Measurements from ENCODE around the gene ROGDI. TPM values are rescaled to one million over a fixed set of nuclear protein-coding genes. Genes with fewer than 3 reads are reported as not detected.

The ROGDI gene
- polyA plus RNA-seq, 1 of the 3 experiments (the other 2 are of a cell fraction): 33.6 TPM

- no peaks in the 10 kb centered on the region for H3K27me3 ChIP-seq (ENCODE audit: insufficient read depth)
- CTCF ChIA-PET: no interaction called here
- H3K9me2 ChIP-seq: no peaks in the 10 kb centered on the region
- 0 out of 2 replicates have a peak, but pooled peaks cover 7% of the 10 kb centered on the region for H3K79me2 ChIP-seq (ENCODE audit: insufficient read depth)
- no peak overlapping the region for H3K9ac ChIP-seq
- no peak for TF ChIP-seq USF2 (IDR thresholded peaks at IDR 0.05; ENCODE audit: borderline replicate concordance, low read depth, low read length)
- no peak for TF ChIP-seq NRF1 (IDR thresholded peaks at IDR 0.05; ENCODE audit: low read depth, low read length)
- no peak for TF ChIP-seq MEF2A (IDR thresholded peaks at IDR 0.05; ENCODE audit: borderline replicate concordance, low read depth)
- TF ChIP-seq ELF1 (IDR thresholded peaks at IDR 0.05): no peak
- TF ChIP-seq REST (IDR thresholded peaks at IDR 0.05; ENCODE audit: low read depth, low read length): no peak
- TF ChIP-seq RFX5 (IDR thresholded peaks at IDR 0.05; ENCODE audit: low read length): no peak
- TF ChIP-seq GATA2 (CRISPR knock-in tag; IDR thresholded peaks at IDR 0.05): no peak
- no peak for TF ChIP-seq GABPA (IDR thresholded peaks at IDR 0.05; ENCODE audit: low read depth)
- TF ChIP-seq RAD21 (IDR thresholded peaks at IDR 0.05; ENCODE audit: low read length): no peak
- no peak for TF ChIP-seq MAX (IDR thresholded peaks at IDR 0.05; ENCODE audit: low read depth)
- TF ChIP-seq SIN3A (IDR thresholded peaks at IDR 0.05; ENCODE audit: borderline replicate concordance, low read depth, low read length): no peak
- no peak for TF ChIP-seq EP300 (IDR thresholded peaks at IDR 0.05; ENCODE audit: borderline replicate concordance in 1 of 2, low read depth in 1 of 2, low read length in 1 of 2)
- no peak for TF ChIP-seq FOXJ3 (CRISPR knock-in tag; IDR thresholded peaks at IDR 0.05)
- no peak for TF ChIP-seq FOXM1 (IDR thresholded peaks at IDR 0.05; ENCODE audit: low read depth)
- H3F3A ChIP-seq (replicated peaks; ENCODE audit: insufficient read depth): peaks cover 4% of the 10 kb centered on the region
- no peaks in the 10 kb centered on the region for H3K9me3 ChIP-seq
- no peak overlapping the region for H3K27ac ChIP-seq (ENCODE audit: low read depth in 2 of 2, low read length in 1 of 2)
- H3K4me2 ChIP-seq: no peak overlapping the region
- H3K36me3 ChIP-seq (replicated peaks in 1 of 2; ENCODE audit: control insufficient read depth in 1 of 2, insufficient read depth in 2 of 2, low read length in 1 of 2): peaks cover 0 to 24% of the 10 kb centered on the region in 2 experiments
- WGBS (ENCODE audit: low lambda C conversion rate): 89% methylated on average over 9 of the region's 16 CpGs
- peaks cover 0 to 18% of the 10 kb centered on the region in 2 experiments; a peak in 3 of 4 replicates for H3K4me1 ChIP-seq (ENCODE audit: control insufficient read depth in 1 of 2, insufficient read depth in 2 of 2, low read depth in 1 of 2, low read length in 1 of 2)
- no peak overlapping the region for H3K4me3 ChIP-seq (ENCODE audit: low read depth in 2 of 2, low read length in 1 of 2)
- no peak for DNase-seq
- H2AFZ ChIP-seq (ENCODE audit: low read depth): no peak overlapping the region
- no peaks in the 10 kb centered on the region for H4K20me1 ChIP-seq (ENCODE audit: insufficient read depth)
- POLR2A ChIA-PET: no interaction called here
Measured at GRCh38 chr16:4798456-4798855, 4.0 kb downstream of the ROGDI start.
